ENCODE results near the gene TRMT11.

TRMT11 gene

DNA sequence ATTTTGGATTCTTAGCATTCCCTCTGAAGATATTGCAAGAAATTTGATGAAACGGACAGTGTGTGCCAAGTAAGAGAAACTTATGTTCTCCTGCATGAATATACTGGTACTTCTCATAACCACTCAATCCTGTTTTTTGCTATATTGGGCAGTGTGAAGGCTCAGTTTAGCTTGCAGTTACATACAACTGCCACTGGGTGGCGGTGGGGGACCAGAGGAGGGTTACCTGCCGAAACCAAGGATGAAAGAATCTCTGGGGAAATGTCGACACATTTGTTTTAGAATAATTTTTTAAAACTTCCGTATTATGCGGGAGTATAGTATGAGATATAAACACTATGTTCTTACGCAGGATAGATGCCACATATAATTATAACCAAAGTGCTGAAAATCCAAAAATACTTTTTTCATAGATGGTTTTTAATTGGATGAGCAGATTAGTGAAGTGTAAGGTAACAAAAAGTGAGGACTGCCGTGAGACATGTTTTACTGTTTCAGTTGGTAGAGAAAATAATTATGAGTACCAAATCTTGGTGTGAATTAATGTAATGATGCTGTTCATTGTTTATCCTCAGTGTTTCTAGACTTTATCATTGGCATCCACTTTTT is 9.7 kb downstream of the TRMT11 start:
- Histone ChIP-seq H3K36me3 (ENCODE audit: control insufficient read depth in 4 of 4, insufficient read depth in 4 of 4, low read length in 3 of 4) (peaks cover 3 to 28% (median 19%) of the 10 kb centered on the region in 4 experiments), H3K4me3 (ENCODE audit: control insufficient read depth in 1 of 7, extremely low read depth in 1 of 7, insufficient read depth in 4 of 7, low read depth in 2 of 7, low read length in 6 of 7) (peak overlapping the region in 2 of 7 experiments; percentile 15 to 65), H3K4me1 (ENCODE audit: control extremely low read depth in 1 of 4, control insufficient read depth in 4 of 4, insufficient read depth in 4 of 4, low read length in 3 of 4) (no peaks in the 10 kb centered on the region), H3K27me3 (replicated peaks in 2 of 5; ENCODE audit: control insufficient read depth in 4 of 5, insufficient read depth in 5 of 5, low read length in 4 of 5) (no peaks in the 10 kb centered on the region), H3K27ac (ENCODE audit: insufficient read depth in 1 of 2, low read depth in 1 of 2, low read length in 2 of 2, poor library complexity in 1 of 2, severe bottlenecking in 2 of 2) (no peak overlapping the region), H3K9me3 (ENCODE audit: control extremely low read depth in 1 of 5, control insufficient read depth in 4 of 5, insufficient read depth in 2 of 5, low read depth in 1 of 5, low read length in 4 of 5) (no peaks in the 10 kb centered on the region)
- WGBS (ENCODE audit: insufficient coverage), result no CpG with 5 or more reads among the region's 8 CpGs
- ChIA-PET CTCF (interaction anchor here (0.6 to 4.5 kb wide), 10 partner anchors 8 to 1099 kb away, joined by 3 to 24 read pairs (median 4); partner anchors contain the start of genes HINT3 and TRMT11), POLR2A (no interaction called here)
- DNase-seq, result peak; percentile 50 to 78 (median 75)

DNA sequence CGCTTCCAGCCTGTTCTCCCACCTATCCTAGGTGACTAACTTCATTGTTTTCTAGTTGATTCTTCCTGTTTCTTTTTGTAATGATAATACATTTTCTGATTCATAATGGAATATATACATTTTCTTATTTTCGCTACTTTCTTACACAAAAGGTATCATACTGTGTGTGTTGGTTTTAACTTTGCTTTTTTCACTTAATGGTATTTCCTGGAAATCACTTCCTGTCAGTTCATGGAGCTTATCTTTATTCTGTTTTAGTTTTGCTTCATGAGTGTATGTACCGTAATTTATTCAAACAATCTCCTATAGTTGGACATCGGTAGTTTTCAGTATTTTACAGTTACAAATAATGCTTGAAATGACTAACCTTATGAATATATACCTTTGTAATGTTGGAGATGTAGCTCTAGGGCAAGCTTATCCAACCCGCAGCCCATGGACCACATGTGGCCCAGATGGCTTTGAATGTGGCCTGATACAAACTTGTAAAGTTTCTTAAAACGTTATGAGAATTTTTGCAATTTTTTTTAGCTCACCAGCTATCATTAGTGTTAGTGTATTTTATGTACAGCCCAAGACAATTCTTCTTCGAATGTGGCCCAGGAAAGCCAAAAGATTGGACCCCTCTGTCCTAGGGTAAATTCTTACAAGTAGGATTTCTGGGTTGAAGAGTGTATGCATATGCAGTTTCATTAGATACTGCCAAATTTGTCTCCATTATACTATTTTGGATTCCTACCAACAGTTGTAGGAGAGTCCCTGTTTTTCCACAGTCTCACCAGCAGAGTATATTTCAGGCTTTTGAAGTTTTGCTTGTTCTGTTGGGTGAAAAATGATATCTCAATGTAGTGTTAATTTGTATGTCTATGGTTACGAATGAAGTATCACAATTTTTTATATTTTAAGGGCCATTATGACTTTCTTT is 16.7 kb downstream of the TRMT11 start:
- ChIA-PET POLR2A (no interaction called here), CTCF (interaction anchor here (0.9 to 1.8 kb wide), 4 partner anchors 8 to 11 kb away, joined by 3 to 6 read pairs (median 4); no protein-coding TSS in a partner anchor)
- Histone ChIP-seq H3K4me1 (ENCODE audit: control extremely low read depth in 1 of 4, control insufficient read depth in 4 of 4, insufficient read depth in 4 of 4, low read length in 3 of 4) (no peaks in the 10 kb centered on the region), H3K27ac (ENCODE audit: insufficient read depth in 1 of 2, low read depth in 1 of 2, low read length in 2 of 2, poor library complexity in 1 of 2, severe bottlenecking in 2 of 2) (no peak overlapping the region), H3K27me3 (replicated peaks in 2 of 5; ENCODE audit: control insufficient read depth in 4 of 5, insufficient read depth in 5 of 5, low read length in 4 of 5) (no peaks in the 10 kb centered on the region), H3K9me3 (ENCODE audit: control extremely low read depth in 1 of 5, control insufficient read depth in 4 of 5, insufficient read depth in 2 of 5, low read depth in 1 of 5, low read length in 4 of 5) (no peaks in the 10 kb centered on the region), H3K4me3 (ENCODE audit: control insufficient read depth in 1 of 7, extremely low read depth in 1 of 7, insufficient read depth in 4 of 7, low read depth in 2 of 7, low read length in 6 of 7) (no peak overlapping the region), H3K36me3 (ENCODE audit: control insufficient read depth in 4 of 4, insufficient read depth in 4 of 4, low read length in 3 of 4) (peaks cover 14 to 60% (median 31%) of the 10 kb centered on the region in 4 experiments)
- DNase-seq, result no peak
- WGBS (ENCODE audit: insufficient coverage), result 100% methylated on average over 2 of the region's 8 CpGs

DNA sequence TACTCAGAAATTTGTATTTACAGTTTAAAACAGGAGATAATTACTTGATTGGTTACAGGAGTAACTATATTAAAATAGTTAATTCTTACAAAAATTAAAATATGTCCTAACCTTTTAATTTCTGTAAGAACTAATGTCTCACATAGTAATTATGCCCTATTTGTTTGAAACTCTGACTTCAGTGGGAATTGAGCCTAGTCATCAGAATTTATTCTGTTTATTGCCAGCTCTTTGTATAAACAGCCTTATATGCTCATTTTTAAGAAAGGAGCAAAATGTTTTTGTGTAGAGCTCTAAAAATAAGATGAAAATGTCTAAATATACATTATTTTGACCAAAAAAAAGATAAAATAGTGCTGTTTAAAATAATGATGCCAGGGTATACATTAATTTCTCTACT is 21.5 kb downstream of the TRMT11 start:
- H3K36me3 ChIP-seq (ENCODE audit: control insufficient read depth in 4 of 4, insufficient read depth in 4 of 4, low read length in 3 of 4), result peaks cover 15 to 61% (median 35%) of the 10 kb centered on the region in 4 experiments
- CTCF ChIA-PET, result interaction anchor here (1.2 kb wide), 1 partner anchor 12 kb away, joined by 3 read pairs; no protein-coding TSS in a partner anchor
- H3K4me1 ChIP-seq (ENCODE audit: control extremely low read depth in 1 of 4, control insufficient read depth in 4 of 4, insufficient read depth in 4 of 4, low read length in 3 of 4), result no peaks in the 10 kb centered on the region

DNA sequence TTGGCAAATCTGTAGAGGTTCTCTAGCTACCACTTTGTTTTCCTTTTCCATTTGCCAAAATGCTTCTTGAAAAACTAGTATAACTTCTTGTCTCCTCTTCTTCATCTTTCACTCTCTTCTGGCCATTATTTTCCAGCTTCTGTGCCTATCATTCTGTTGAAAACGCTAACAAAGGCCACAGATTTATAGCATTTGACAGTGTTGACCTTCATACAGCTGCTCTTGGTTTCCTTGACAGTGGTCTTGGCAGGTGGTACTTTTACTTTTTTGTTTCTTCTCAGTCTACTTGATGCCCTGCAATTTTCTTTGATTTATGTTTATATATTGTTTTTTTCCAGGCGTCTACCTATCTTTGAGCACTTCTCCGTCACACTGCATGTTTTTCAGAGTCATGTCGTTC is 23.7 kb downstream of the TRMT11 start:
- no peaks in the 10 kb centered on the region for H3K9me3 ChIP-seq (ENCODE audit: control extremely low read depth in 1 of 5, control insufficient read depth in 4 of 5, insufficient read depth in 2 of 5, low read depth in 1 of 5, low read length in 4 of 5)
- CTCF ChIA-PET, result interaction anchor here (1.1 kb wide), 1 partner anchor 14 kb away, joined by 3 read pairs; no protein-coding TSS in a partner anchor
- no peaks in the 10 kb centered on the region for H3K27me3 ChIP-seq (replicated peaks in 2 of 5; ENCODE audit: control insufficient read depth in 4 of 5, insufficient read depth in 5 of 5, low read length in 4 of 5)
- POLR2A ChIA-PET, result no interaction called here
- no peak overlapping the region for H3K4me3 ChIP-seq (ENCODE audit: control insufficient read depth in 1 of 7, extremely low read depth in 1 of 7, insufficient read depth in 4 of 7, low read depth in 2 of 7, low read length in 6 of 7)
- WGBS (ENCODE audit: insufficient coverage), result 0% methylated on average over 1 of the region's 4 CpGs
- H3K27ac ChIP-seq (ENCODE audit: insufficient read depth in 1 of 2, low read depth in 1 of 2, low read length in 2 of 2, poor library complexity in 1 of 2, severe bottlenecking in 2 of 2), result no peak overlapping the region
- no peak for DNase-seq
- no peaks in the 10 kb centered on the region for H3K4me1 ChIP-seq (ENCODE audit: control extremely low read depth in 1 of 4, control insufficient read depth in 4 of 4, insufficient read depth in 4 of 4, low read length in 3 of 4)
- peaks cover 11 to 61% (median 38%) of the 10 kb centered on the region in 4 experiments for H3K36me3 ChIP-seq (ENCODE audit: control insufficient read depth in 4 of 4, insufficient read depth in 4 of 4, low read length in 3 of 4)

More for the DNA sequence above, 21.5 kb downstream of the TRMT11 start:
- H3K4me3 ChIP-seq (ENCODE audit: control insufficient read depth in 1 of 7, extremely low read depth in 1 of 7, insufficient read depth in 4 of 7, low read depth in 2 of 7, low read length in 6 of 7), result no peak overlapping the region
- no peaks in the 10 kb centered on the region for H3K27me3 ChIP-seq (replicated peaks in 2 of 5; ENCODE audit: control insufficient read depth in 4 of 5, insufficient read depth in 5 of 5, low read length in 4 of 5)
- H3K27ac ChIP-seq (ENCODE audit: insufficient read depth in 1 of 2, low read depth in 1 of 2, low read length in 2 of 2, poor library complexity in 1 of 2, severe bottlenecking in 2 of 2), result no peak overlapping the region
- no peak for DNase-seq
- no peaks in the 10 kb centered on the region for H3K9me3 ChIP-seq (ENCODE audit: control extremely low read depth in 1 of 5, control insufficient read depth in 4 of 5, insufficient read depth in 2 of 5, low read depth in 1 of 5, low read length in 4 of 5)
- POLR2A ChIA-PET, result no interaction called here

DNA sequence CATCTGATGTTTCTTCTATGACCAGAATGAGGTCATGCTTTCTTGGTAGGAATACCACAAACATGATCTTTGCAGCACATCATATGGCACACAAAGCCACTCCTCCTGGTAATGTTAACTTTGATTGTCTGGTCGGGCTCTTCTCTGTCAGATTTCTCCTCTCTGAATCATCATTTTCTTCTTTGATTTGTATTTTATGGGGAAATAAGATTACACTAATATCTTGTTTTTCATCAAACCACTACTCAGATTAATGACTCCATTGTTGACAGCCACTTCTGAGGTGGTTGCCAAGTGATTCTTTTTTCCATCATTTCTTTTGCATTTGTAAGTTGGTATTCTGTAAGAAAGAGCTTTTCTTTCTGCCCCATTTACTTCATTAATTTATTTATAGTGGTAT is 29.5 kb downstream of the TRMT11 start:
- Histone ChIP-seq H3K27ac (ENCODE audit: insufficient read depth in 1 of 2, low read depth in 1 of 2, low read length in 2 of 2, poor library complexity in 1 of 2, severe bottlenecking in 2 of 2) (no peak overlapping the region), H3K27me3 (replicated peaks in 2 of 5; ENCODE audit: control insufficient read depth in 4 of 5, insufficient read depth in 5 of 5, low read length in 4 of 5) (no peaks in the 10 kb centered on the region), H3K4me1 (ENCODE audit: control extremely low read depth in 1 of 4, control insufficient read depth in 4 of 4, insufficient read depth in 4 of 4, low read length in 3 of 4) (no peaks in the 10 kb centered on the region), H3K4me3 (ENCODE audit: control insufficient read depth in 1 of 7, extremely low read depth in 1 of 7, insufficient read depth in 4 of 7, low read depth in 2 of 7, low read length in 6 of 7) (no peak overlapping the region), H3K36me3 (ENCODE audit: control insufficient read depth in 4 of 4, insufficient read depth in 4 of 4, low read length in 3 of 4) (peaks cover 15 to 50% (median 38%) of the 10 kb centered on the region in 4 experiments), H3K9me3 (ENCODE audit: control extremely low read depth in 1 of 5, control insufficient read depth in 4 of 5, insufficient read depth in 2 of 5, low read depth in 1 of 5, low read length in 4 of 5) (no peaks in the 10 kb centered on the region)
- no CpG with 5 or more reads among the region's 1 CpG for WGBS (ENCODE audit: insufficient coverage)
- no peak for DNase-seq
- ChIA-PET CTCF (no interaction called here), POLR2A (no interaction called here)

DNA sequence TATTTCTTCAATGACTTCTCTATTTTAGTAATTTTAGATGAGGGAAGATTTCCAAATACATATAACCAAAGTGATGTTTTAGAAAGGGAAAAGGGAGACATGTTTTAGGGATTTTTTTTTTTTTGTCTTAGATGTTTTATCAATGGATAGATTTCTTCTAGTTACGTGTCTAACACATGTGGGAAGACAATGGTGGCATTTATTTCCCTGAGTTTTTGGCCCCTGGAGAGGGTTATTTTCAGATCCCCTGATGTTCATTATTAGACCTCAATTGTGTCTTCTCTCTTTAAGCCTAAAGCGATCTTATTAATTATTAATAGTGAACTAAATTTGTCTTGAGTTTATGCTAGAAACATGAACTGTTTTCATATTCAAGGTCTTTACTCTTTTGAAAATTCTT is 30.3 kb downstream of the TRMT11 start:
- CTCF ChIA-PET, result no interaction called here
- DNase-seq, result no peak
- Histone ChIP-seq H3K4me1 (ENCODE audit: control extremely low read depth in 1 of 4, control insufficient read depth in 4 of 4, insufficient read depth in 4 of 4, low read length in 3 of 4) (no peaks in the 10 kb centered on the region), H3K36me3 (ENCODE audit: control insufficient read depth in 4 of 4, insufficient read depth in 4 of 4, low read length in 3 of 4) (peaks cover 17 to 50% (median 37%) of the 10 kb centered on the region in 4 experiments), H3K9me3 (ENCODE audit: control extremely low read depth in 1 of 5, control insufficient read depth in 4 of 5, insufficient read depth in 2 of 5, low read depth in 1 of 5, low read length in 4 of 5) (no peaks in the 10 kb centered on the region), H3K4me3 (ENCODE audit: control insufficient read depth in 1 of 7, extremely low read depth in 1 of 7, insufficient read depth in 4 of 7, low read depth in 2 of 7, low read length in 6 of 7) (no peak overlapping the region), H3K27ac (ENCODE audit: insufficient read depth in 1 of 2, low read depth in 1 of 2, low read length in 2 of 2, poor library complexity in 1 of 2, severe bottlenecking in 2 of 2) (no peak overlapping the region), H3K27me3 (replicated peaks in 2 of 5; ENCODE audit: control insufficient read depth in 4 of 5, insufficient read depth in 5 of 5, low read length in 4 of 5) (no peaks in the 10 kb centered on the region)
- POLR2A ChIA-PET, result no interaction called here
- WGBS (ENCODE audit: insufficient coverage), result no CpG with 5 or more reads among the region's 2 CpGs

DNA sequence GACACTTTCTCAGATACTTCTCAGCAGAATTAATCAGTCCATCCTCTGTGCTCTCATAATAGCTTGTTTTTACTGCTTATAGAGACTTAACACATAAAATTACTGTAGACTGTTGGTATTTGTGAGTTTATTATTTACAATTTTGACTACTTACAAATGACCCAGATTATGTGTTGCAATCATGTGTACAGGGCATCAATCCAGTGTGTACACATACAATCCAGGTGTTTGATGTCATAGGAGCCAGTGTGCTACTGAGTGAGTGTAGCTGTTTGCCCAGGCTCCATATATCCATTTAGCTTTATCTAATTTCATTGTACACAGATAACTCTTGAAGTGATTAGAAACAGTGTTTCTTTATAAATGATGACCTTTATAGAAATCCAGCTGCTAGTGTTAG is 31.3 kb downstream of the TRMT11 start:
- no peak overlapping the region for H3K4me3 ChIP-seq (ENCODE audit: control insufficient read depth in 1 of 7, extremely low read depth in 1 of 7, insufficient read depth in 4 of 7, low read depth in 2 of 7, low read length in 6 of 7)
- H3K9me3 ChIP-seq (ENCODE audit: control extremely low read depth in 1 of 5, control insufficient read depth in 4 of 5, insufficient read depth in 2 of 5, low read depth in 1 of 5, low read length in 4 of 5), result no peaks in the 10 kb centered on the region
- no peak overlapping the region for H3K27ac ChIP-seq (ENCODE audit: insufficient read depth in 1 of 2, low read depth in 1 of 2, low read length in 2 of 2, poor library complexity in 1 of 2, severe bottlenecking in 2 of 2)
- peaks cover 20 to 45% (median 33%) of the 10 kb centered on the region in 4 experiments for H3K36me3 ChIP-seq (ENCODE audit: control insufficient read depth in 4 of 4, insufficient read depth in 4 of 4, low read length in 3 of 4)
- H3K4me1 ChIP-seq (ENCODE audit: control extremely low read depth in 1 of 4, control insufficient read depth in 4 of 4, insufficient read depth in 4 of 4, low read length in 3 of 4), result no peaks in the 10 kb centered on the region
- no peaks in the 10 kb centered on the region for H3K27me3 ChIP-seq (replicated peaks in 2 of 5; ENCODE audit: control insufficient read depth in 4 of 5, insufficient read depth in 5 of 5, low read length in 4 of 5)
- CTCF ChIA-PET, result no interaction called here
- POLR2A ChIA-PET, result no interaction called here
- DNase-seq, result no peak
